NCI-H2227 (cell line): Measurements from ENCODE around the gene MISFA.
A peak's percentile ranks its signal among the peaks of the same experiment; 100 is the strongest.
"Not testable (repeated sequence)": the region's sequence is repeated elsewhere in the genome, so short reads cannot be mapped to it uniquely, and the experiment has no call there.

Experiments used
- DNase-seq: peaks from one replicate; lab custom pipeline; 2025; ENCODE audit not compliant: unreplicated experiment; lab: John Stamatoyannopoulos, UW

Gene MISFA

DNA sequence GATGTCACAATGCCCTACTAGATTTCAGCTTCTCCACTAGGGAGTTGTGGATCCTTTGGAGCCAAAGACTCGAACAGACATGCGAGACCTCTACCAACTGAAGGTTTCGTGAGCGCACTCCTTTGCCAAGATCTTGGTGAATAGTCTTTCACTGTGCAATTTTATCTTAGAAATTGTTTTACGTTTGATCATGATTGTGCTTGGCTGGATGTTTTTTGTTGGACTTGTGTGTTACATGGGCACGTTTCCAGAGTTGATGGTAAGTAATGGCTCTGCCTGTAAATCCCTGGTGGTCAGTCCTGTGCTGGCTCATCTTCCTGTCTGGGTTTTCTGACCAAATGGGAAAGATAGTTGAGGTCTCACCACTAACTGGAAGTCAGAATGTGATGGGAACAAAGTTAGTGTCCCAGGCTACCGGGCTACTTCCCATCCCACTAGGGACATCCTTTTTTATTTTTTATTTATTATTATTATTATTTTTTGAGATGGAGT lies at the start of gene MISFA:
Gene MISFA (plus strand): TSS at position 51 of the 492 bp plus-strand sequence. CDS start 140 bp downstream, at position 191.
- DNase-seq = no peak

DNA sequence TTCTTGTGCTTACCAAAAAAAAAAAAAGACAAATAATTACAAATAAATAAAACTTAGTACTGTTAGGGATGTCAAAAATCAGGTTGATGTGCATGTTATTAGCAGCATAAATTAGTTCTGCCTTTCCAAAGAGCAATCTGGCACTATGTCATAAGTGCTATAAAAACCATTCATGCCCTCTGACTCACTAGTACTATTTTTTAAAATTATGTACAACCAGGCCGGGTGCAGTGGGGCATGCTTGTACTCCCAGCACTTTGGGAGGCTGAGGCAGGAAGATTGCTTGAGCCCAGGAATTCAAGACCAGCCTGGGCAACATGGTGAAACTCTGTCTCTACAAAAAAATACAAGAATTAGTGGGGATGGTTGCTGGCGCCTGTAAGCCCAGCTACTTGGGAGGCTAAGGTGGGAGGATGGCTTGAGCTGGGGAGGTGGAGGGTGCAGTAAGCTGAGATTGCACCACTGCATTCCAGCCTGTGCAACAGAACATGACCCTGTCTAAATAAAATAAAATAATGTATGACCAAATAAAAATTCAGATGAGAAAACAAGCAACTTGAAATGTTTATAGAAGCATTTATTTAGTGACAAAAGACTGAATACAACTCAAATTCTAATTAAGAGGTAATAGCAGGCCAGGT lies 36.4 kb upstream of the MISFA start:
- no peak for DNase-seq

DNA sequence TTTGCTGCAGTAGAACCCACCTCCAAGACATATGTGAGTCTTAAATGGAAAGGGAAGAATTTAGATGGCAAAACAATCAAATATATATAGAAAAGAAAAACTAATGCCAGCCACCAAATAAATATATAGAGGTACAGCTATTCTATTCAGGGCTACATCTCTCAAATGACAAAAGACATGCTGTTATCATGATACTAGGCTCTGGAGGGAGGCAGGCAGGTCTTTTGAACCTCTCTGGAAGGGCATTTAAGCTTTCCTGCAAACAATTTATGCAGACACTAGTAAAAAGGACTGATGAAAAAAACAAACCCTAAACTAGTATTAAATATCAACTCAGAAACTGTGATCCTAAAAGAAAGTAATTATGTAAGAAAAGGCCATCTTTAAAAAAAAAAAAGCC lies 35.4 kb upstream of the MISFA start:
- no peak for DNase-seq

DNA sequence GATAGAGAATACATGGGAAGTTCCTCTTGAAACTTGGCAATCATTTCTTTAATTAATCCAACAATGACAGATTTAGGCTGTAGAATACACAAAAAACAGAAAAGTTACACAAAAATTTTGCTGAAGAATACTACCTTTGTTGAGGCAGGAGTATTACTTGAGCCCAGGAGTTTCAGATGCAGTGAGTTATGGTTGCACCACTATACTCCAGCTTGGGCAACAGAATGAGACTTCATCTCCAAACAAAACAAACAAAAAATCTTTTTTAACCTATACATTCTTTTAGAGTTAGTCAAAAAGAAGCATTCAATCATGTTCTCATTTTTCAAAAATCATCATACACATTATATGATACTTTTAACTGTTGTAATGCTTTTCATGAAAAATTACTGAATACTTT lies 33.2 kb upstream of the MISFA start:
- DNase-seq = no peak

DNA sequence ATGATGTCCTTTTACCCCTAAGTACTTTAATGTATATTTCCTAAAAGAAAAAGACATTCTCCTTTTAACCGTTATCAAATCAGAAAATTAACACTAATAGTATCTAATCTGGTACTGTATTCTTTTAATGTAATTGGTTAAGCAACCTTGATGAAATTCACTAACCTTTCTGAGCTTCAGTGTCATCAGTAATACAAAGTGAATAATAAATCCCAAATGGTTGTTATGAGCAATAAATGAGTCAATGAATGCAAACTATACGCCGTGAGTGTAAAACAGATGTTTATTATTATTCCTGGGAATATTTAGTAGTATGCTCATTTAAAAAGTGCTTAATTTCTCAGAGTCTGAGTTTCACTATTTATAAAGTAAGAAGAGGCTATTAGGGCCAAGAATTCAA lies 32.5 kb upstream of the MISFA start:
- DNase-seq = no peak

DNA sequence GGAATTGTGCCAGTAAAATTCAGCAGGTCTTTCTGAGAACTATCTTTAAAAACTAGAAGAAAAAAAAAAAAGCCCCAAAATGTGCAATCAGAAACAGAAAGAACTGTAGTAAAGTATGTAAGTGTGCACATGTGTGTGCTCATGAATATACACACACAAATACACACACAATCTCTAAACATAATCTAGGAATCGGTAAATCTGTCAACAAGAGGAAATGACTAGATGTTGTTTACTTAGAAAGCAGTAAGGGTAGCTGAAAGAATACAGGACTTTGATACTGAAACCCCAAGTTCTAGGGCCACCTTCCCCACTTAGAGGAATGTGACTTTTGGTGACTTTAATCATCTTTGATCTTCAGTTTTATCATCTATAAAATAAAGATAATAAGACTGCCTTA lies 24.2 kb upstream of the MISFA start:
- no peak for DNase-seq

DNA sequence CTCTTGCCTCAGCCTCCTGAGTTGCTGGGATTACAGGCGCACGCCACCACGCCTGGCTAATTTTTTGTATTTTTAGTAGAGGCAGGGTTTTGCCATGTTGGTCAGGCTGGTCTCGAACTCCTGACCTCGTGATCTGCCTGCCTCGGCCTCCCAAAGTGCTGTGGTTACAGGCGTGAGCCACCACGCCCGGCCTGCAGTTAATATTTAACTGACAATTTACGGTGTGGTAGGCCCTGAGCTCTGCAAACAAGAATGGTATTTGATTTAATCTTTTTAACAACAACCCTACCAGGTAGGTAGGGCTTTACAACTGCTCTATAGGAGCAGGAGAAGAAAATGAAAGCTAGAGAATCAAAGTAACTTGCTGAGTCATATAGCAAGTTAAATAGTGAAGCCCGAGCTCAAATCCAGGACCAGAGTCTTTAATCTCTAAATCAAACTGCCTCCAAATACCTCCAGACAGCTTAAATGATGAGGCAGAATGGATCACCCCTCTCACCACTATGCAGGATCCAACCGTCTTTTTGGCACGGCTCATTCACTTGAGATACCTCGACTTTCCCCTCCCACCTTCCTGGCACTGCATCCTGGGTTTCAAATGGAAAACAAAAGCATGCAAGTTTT lies 20.5 kb upstream of the MISFA start:
- DNase-seq = no peak

DNA sequence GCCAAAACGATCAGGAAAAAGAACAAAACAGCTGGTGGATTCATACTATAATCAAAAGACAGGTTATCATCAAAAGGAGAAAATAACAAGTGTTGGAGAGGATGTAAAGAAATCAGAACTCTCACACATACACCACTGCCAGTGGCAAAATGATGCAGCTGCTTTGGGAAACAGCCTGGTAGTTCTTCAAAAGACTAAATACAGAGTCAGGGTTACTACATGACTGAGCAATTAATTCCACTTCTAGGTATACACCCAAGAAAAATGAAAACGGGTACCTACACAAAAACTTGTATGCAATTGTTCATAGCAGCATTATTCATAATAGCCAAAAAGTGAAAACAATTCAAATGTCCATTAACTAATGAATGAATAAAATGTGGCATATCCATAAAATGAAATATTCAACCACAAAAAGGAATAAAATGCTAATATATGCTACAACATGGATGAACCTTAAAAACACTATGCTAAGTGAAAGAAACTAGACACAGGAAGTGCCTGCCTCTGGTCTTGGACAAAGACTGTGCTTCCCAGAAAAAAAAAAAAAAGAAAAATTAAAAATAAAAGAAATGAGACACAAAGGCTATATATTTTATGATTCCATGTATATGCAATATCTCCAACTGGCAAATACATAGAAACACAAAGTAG lies 19.3 kb upstream of the MISFA start:
- DNase-seq = no peak

DNA sequence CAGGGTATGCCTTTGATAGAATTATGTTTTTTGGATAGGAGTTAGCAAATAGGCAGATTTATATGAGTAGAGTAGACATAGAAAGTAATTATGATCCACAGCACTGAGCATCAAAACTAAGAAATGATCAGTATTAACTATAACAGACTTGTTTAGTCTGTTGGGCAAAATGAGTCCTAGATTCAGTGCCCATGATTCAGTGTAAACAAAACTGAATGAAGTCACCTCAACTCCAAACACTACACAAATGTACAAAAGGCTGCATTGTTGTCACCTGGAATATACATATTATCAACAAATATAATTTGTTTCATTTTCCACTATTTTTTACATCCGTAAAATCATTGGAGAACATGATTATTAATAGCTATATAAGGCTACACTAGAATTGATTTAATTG lies 17.8 kb upstream of the MISFA start:
- DNase-seq = no peak

DNA sequence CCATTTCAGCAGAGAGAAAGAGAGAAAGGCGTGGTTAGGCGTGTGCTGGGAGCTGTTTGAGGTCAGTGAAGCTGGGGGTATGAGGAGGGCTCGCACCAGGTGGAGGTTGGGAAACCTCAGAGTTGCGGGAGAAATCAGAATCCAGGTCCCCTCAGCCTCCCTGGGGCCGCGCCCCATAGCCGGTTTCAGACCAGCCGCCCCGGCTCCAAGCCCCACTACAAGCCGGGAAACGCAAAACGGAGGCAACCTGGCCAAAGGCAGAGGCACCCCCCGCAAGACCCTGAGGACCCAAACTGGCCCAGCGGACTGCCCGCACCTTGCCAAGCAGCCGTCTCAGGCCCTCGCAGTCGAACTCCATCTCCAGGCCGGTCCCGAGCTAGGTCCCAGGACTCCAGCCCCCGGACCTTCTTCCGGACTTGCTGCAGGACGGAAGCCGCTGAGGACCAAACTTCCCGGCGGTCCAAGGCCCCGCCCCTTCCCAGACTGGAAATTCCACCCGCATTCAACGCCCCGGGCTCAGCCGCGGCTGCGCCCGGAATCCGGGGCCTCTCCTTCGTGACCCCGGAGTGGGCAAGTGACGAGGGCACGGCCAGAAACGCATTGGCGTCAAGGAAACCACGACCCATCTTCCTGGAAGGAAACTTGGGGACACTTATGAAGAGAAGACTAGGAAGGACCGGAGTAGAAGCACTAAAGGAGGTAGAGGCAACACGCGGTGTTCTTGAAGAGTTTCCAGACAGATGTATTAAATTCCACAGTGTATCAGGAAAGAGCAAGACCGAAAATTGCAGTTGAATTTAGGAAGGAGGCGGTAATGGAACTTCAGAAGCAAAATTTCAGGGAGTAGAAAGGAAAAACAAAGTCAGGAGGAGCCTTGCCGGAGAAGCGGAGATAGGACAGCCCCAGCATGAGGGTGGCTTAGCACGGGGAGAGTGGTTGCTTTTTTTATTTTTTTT lies 11.0 kb upstream of the MISFA start, which contains the start of gene UEVLD:
Gene UEVLD (minus strand): TSS at position 438 of the 956 bp plus-strand sequence. CDS start 80 bp downstream, at position 358.
- peak; percentile 88 for DNase-seq

DNA sequence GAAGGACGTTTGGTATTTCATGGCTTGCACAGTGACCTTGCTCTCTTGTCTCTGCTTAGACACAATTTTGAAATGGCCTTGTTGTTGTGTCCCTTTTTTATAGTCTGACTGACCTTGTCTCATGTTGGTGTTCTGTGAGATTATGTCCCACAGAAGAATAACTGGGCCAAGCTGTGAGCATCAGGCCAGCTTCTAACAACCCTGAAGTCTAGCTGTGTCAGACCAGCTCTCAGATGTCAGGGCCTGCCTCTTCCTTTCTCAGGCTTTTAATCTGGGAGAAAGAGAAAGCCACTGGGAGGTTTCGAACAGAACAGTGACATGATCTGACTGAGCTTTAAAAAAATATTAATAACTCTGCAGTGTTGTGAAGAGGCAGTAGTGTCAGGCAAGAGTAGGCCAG lies 9.0 kb upstream of the MISFA start:
- DNase-seq = no peak

DNA sequence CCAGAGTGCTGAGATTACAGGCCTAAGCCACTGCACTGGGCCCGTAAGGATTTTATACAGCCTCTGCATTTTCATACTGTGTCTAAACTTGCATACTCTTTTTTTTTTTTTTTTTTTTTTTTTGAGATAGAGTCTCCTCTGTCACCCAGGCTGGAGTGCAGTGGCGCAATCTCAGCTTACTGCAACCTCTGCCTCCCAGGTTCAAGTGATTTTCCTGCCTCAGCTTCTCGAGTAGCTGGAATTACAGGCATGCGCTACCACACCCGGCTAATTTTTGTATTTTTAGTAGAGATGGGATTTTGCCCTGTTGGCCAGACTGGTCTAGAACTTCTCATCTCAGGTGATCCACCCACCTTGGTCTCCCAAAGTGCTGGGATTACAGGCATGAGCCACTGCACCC lies 5.5 kb upstream of the MISFA start:
- DNase-seq = not testable (repeated sequence)

DNA sequence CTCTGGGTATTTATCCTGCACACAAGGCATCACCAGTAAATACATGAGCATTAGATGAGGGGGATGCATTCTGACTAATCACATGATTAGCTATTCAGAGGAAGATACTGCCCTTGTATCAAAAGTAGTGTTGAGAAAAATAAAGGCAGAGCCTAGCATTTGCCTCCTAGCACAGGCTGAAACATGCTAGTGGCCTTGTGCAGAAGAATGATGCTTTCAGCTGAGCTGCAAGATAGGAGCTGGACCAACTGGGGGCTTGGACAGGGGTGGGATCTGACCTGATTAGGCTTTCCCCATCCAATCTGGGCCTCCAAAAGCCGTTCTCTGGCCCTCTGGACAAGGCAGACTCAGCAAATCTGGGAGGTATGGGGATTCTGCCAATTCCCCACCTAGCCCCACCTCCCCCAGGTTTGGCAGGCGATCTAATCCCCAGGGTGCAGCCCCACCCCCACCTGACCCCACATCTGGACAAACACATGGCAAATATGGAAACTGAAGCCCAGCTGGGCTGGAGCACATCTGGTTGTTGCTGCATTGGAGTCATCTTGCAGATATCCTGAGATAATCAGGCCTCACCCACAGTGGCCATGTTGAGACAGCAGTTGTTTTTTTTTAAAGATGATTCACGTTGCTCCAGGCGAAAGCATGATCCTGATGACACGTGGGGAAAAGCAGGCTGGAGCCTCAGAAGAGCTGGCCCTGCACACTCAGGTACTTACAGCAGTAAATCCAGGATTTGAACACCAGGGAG lies 4.4 kb upstream of the MISFA start:
- no peak for DNase-seq

DNA sequence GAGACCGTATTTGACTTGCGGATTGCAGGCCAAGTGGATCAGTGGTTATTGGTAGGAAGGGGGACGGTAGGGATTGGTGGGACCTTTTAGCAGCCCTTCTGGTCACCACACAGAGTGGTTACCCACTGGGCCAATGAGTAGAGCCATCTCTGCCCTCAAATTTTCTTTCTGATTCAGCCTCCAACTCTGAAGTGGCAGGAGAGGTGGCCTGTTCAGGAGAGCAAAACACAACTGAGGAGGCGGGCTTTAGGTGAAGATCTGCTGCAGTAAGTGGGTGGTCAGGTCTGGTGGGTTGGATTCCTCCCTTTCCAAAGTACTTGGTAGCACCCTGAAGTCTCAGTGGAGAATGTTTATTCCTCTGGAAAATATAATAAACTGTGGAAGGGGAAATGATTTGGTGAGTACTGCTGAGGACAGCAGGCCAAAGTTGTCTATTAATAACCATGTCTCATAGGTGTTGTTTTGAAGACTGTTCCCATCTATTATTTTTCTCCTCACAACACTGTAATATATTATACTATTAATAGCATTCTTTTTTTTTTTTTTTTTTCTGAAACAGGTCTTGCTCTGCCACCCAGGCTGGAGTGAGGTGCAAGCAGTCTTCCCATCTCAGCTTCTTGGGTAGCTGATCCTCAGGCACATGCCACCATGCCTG lies 1.5 kb downstream of the MISFA start:
- DNase-seq = no peak

DNA sequence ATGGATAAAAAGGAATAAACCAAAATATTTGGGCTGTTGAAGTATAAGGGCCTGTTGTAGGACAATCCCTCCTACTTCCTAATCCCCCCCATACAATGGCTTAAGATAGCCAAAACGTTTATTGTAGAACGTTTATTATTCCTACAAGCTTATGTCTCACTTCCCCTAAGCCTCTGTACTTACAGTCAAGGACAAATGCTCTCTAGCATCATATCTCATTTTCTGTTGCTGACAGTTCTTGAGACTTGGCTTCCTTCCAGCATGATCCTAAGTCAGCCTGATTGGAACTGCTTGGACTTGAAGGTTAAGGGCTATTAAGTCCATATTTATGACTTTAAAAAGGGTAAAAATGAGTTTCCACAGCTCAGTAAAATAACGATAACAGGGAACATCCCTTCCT lies 8.8 kb downstream of the MISFA start:
- peak; percentile 17 for DNase-seq

DNA sequence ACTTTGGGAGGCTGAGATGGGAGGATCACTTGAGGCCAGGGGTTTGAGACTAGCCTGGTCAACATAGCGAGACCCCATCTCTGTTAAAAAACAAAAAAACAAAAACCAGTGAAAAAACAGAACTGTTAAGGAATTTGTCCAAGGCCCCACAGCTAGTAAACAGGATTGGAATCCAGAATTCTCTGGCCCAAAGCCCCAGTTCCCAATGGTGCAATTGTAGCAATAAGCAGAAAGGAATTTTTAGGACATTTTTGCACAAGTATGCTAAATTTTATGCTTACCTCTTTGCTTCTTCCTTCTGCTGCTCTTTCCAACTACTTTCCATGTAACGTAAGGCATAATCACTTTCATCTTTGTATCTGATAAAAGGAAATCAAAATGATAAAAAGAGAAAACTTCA lies 11.6 kb downstream of the MISFA start:
- no peak for DNase-seq

DNA sequence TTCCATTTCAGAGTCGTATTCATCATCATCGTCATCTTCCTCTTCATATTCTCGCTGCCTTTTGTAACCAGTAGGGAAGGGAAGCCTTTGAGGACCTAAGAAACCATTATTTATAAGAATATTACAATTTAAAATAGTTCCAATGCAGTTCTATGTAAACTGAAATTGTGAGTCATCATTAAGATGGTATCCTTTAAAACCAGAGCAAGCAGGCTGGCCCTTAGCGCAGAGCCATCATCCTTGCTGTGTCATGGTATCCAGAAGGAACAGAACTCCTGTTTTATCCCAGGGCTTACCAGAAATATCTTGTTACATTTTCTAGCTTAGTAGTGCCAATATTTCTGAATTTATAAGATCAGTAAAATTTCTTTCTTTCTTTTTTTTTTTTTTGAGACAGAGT lies 12.8 kb downstream of the MISFA start:
- no peak for DNase-seq

DNA sequence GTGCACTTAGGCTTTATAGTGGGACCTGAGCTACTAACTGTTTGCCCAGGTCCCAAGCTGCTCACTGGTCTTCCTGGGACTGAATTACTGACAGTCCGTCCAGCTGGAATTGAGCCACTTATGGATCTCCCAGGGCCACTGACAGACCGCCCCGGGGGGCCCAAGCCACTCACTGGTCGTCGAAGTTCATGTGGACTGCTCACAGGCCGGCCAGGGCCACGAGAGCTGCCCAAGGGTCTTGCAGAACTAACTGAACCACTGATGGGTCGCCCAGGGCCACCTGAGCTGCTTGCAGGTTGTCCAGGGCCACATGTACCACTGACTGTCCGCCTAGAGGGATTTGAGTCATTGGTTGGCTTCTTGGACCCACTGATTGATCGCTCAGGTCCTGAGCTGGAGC lies 15.1 kb downstream of the MISFA start:
- no peak for DNase-seq

DNA sequence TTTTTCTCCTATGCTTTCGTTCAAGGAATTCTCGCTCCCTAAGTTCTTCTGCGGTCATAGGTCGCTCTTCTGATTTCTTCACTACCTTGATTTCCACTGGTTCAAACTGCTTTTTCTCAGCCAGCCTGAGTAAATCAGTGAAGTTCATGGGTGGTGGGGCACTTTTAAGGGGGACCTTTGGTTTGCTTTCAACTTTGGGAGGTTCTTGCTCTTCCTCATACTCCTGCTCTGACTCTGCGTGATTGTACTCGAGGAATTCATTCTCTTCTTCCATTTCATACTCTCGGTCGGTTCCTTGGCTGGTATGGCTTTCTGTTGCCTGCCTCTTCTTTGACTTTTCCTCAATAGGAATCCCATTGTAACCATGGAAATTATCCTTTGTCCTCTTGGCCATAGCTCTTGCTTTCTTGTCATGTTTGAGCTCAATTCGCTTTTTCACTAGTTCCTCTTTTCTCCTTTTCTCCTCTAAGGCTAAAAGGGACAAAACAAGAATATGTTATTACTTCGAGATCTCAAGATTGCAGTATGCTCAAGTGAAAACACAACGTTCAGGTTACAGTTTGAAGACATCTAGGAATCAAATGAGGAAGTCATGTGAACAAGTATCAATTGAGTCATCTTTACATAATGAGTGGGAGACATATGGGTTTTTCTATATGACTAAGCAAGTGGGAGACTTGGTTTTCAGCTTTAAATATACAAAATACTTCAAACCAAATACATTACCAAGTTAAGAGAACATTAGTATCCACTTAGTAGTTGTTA lies 16.2 kb downstream of the MISFA start:
- DNase-seq = no peak
